HG02642 (cell line): ENCODE data around the gene GPRC5C.

Experiments
- ATAC-seq: cut with Tn5 transposase; IDR thresholded peaks from one replicate; pipeline ENCODE4 v1.9.1; 2021; ENCODE audit warnings: mild to moderate bottlenecking; ENCODE audit not compliant: unreplicated experiment, poor library complexity

Gene GPRC5C

GRCh38 chr17:74449773-74450172 is 17.9 kb downstream of the GPRC5C start:
- no peak for ATAC-seq

GRCh38 chr17:74450231-74450630 is 18.3 kb downstream of the GPRC5C start:
- no peak for ATAC-seq

- no peak for ATAC-seq
Observed at GRCh38 chr17:74450925-74451403, 19.1 kb downstream of the GPRC5C start.

- ATAC-seq: no peak
Observed at GRCh38 chr17:74451557-74451956, 19.7 kb downstream of the GPRC5C start.

- no peak for ATAC-seq
Observed at GRCh38 chr17:74452033-74452840, 20.3 kb downstream of the GPRC5C start.

GRCh38 chr17:74452841-74453661 is 21.2 kb downstream of the GPRC5C start:
- no peak for ATAC-seq

- ATAC-seq: no peak
Observed at GRCh38 chr17:74453665-74454196, 21.8 kb downstream of the GPRC5C start.

GRCh38 chr17:74454197-74455024 is 22.5 kb downstream of the GPRC5C start:
- ATAC-seq: peak; percentile 92

- ATAC-seq: no peak
Observed at GRCh38 chr17:74455025-74455545, 23.2 kb downstream of the GPRC5C start.

GRCh38 chr17:74455821-74456220 is 23.9 kb downstream of the GPRC5C start:
- ATAC-seq: no peak

GRCh38 chr17:74457146-74457819 is 25.4 kb downstream of the GPRC5C start:
- ATAC-seq: no peak

- ATAC-seq: no peak
Observed at GRCh38 chr17:74457820-74458166, 25.9 kb downstream of the GPRC5C start.

GRCh38 chr17:74458835-74459234 is 26.9 kb downstream of the GPRC5C start:
- no peak for ATAC-seq

- ATAC-seq: no peak
Observed at GRCh38 chr17:74459622-74460021, 27.7 kb downstream of the GPRC5C start.

- ATAC-seq: no peak
Observed at GRCh38 chr17:74460241-74460640, 28.4 kb downstream of the GPRC5C start.

GRCh38 chr17:74460996-74461395 is 29.1 kb downstream of the GPRC5C start:
- no peak for ATAC-seq

GRCh38 chr17:74461611-74462010 is 29.7 kb downstream of the GPRC5C start:
- no peak for ATAC-seq

- ATAC-seq: no peak
Observed at GRCh38 chr17:74464730-74465377, 33.0 kb downstream of the GPRC5C start.
